K562 (cell line): ENCODE measurements around the gene PFKP. TPM values are rescaled to one million over a fixed set of nuclear protein-coding genes. Genes with fewer than 3 reads are reported as not detected.
A peak's percentile ranks its signal among the peaks of the same experiment; 100 is the strongest.

ENCODE experiments used
- ATAC-seq: fragments of 200-7000 bp; cut with Tn5 transposase; 3 replicates; pipeline ENCODE4 v1.9.1; 2020; ENCODE audit warnings: moderate library complexity
- BruUV-seq: library from RNA; stranded (reverse); fragments of 400-500 nt; replicated peaks from 2 replicates; lab custom pipeline; 2021; lab: Mats Ljungman, UMichigan
- CTCF ChIA-PET: fragments of 300-600 bp; formaldehyde crosslinking; extraction: SDS; loops from one replicate; lab custom pipeline; 2021; ENCODE audit warnings: low intra/inter-chr PET ratio; lab: Yijun Ruan, JAX
- POLR2A ChIA-PET: fragments of 300-600, 350-650 bp; sonication (Branson Sonifier 250); formaldehyde crosslinking; extraction: SDS; loops from one replicate; lab custom pipeline; 2021; ENCODE audit warnings: antibody characterized with exemption, inconsistent platforms; lab: Yijun Ruan, JAX
- DNase-seq, 4 experiments: peaks; one replicate each; pipeline versions ENCODE4 v3.0.0 to v3.0.0-alpha.2; 2011 to 2018; ENCODE audit warnings: low spot score in 3 of 4, mixed read lengths in 3 of 4; ENCODE audit errors: extremely low read depth in 1 of 4
- FAIRE-seq: peaks from 2 replicates; lab custom pipeline; 2011; peaks lifted over from hg19 to GRCh38; lab: Jason Lieb, UNC
- H2AFZ ChIP-seq: 2 replicates; pipeline ENCODE4 v1.6.0; 2011; ENCODE audit warnings: low read depth, low read length, control low read depth, inconsistent platforms
- H3K27ac ChIP-seq: fragments of 200-600 bp; 3 replicates; pipeline ENCODE4 v1.8.0; 2011; ENCODE audit warnings: low read depth, mild to moderate bottlenecking, control low read depth, inconsistent platforms, low read length, moderate library complexity, mixed read lengths; ENCODE audit errors: extremely low read depth
- H3K27me3 ChIP-seq, 2 experiments: fragments of 300-600 bp in 1 of 2; 2 replicates in 1 of 2; 3 replicates in 1 of 2; pipeline versions ENCODE4 v1.6.0 to v1.8.0; 2011; ENCODE audit warnings: inconsistent platforms in 2 of 2, low read length in 2 of 2, mild to moderate bottlenecking in 1 of 2, mixed read lengths in 1 of 2, moderate library complexity in 1 of 2; ENCODE audit not compliant: control insufficient read depth in 2 of 2, insufficient read depth in 2 of 2
- H3K36me3 ChIP-seq: fragments of 300-600 bp; 3 replicates; pipeline ENCODE4 v1.8.0; 2011; ENCODE audit warnings: mild to moderate bottlenecking, low read length, inconsistent platforms; ENCODE audit not compliant: control insufficient read depth, insufficient read depth
- H3K4me1 ChIP-seq, 2 experiments: fragments of 200-600 bp in 1 of 2; replicated peaks in 1 of 2; 2 replicates in 1 of 2; 3 replicates in 1 of 2; pipeline versions ENCODE4 v1.5.1 to v1.8.0; 2011; ENCODE audit warnings: inconsistent platforms in 2 of 2, low read length in 2 of 2, mild to moderate bottlenecking in 1 of 2, mixed read lengths in 1 of 2, moderate library complexity in 1 of 2; ENCODE audit not compliant: control insufficient read depth in 2 of 2, insufficient read depth in 2 of 2
- H3K4me2 ChIP-seq: 2 replicates; pipeline ENCODE4 v1.6.1; 2011; ENCODE audit warnings: low read length, control low read depth, inconsistent platforms, mixed read lengths; ENCODE audit not compliant: insufficient read depth
- H3K4me3 ChIP-seq: fragments of 200-600 bp; sonication (generic), shearing (Covaris generic); 2 replicates; pipeline ENCODE4 v1.5.1; 2016; ENCODE audit warnings: control low read depth, inconsistent platforms
- H3K79me2 ChIP-seq: fragments of 200-600 bp; 3 replicates; pipeline ENCODE4 v1.8.0; 2011; ENCODE audit warnings: low read length, inconsistent platforms; ENCODE audit not compliant: control insufficient read depth, insufficient read depth
- H3K9ac ChIP-seq, 2 experiments: 2 replicates each; pipeline versions ENCODE4 v1.6.0 to v1.6.1; 2011; ENCODE audit warnings: low read depth in 2 of 2, low read length in 2 of 2, control low read depth in 1 of 2, inconsistent platforms in 1 of 2, mild to moderate bottlenecking in 1 of 2, mixed read lengths in 1 of 2; ENCODE audit not compliant: insufficient read depth in 1 of 2
- H3K9me1 ChIP-seq: one replicate; pipeline ENCODE4 v1.6.0; 2011; ENCODE audit warnings: inconsistent platforms, mild to moderate bottlenecking, low read length, moderate library complexity; ENCODE audit not compliant: control insufficient read depth, insufficient read depth
- H3K9me3 ChIP-seq: replicated peaks from 2 replicates; pipeline ENCODE4 v1.5.1; 2011; ENCODE audit warnings: low read depth, low read length, inconsistent platforms; ENCODE audit not compliant: control insufficient read depth, insufficient read depth
- H4K20me1 ChIP-seq: replicated peaks from 2 replicates; pipeline ENCODE4 v1.6.1; 2011; ENCODE audit warnings: low read length, inconsistent platforms, mixed read lengths; ENCODE audit not compliant: control insufficient read depth, insufficient read depth
- MXI1 ChIP-seq: IDR thresholded peaks from 2 replicates; pipeline ENCODE4 v1.6.1; 2011; ENCODE audit warnings: low read depth, mild to moderate bottlenecking, improper control_type of control experiment, low read length
- POLR2G ChIP-seq: fragments of 200-400 bp; formaldehyde crosslinking; IDR thresholded peaks from 2 replicates; pipeline ENCODE4 v1.6.1; 2017; ENCODE audit warnings: low read depth, mild to moderate bottlenecking, antibody characterized with exemption, low read length, moderate library complexity
- RBM15 ChIP-seq: fragments of 200-400 bp; formaldehyde crosslinking; IDR thresholded peaks from 2 replicates; pipeline ENCODE4 v1.6.1; 2018; ENCODE audit warnings: mild to moderate bottlenecking, low read length, moderate library complexity; ENCODE audit not compliant: insufficient read depth
- SP1 ChIP-seq: sonication (generic); formaldehyde crosslinking; IDR thresholded peaks from 2 replicates; pipeline ENCODE4 v1.8.1; 2022; ENCODE audit warnings: mild to moderate bottlenecking, missing genetic modification reagents
- TFAM ChIP-seq: fragments of 250-450 bp; sonication (Bioruptor Pico); conservative IDR thresholded peaks from 2 replicates; pipeline ENCODE4 v1.5.0; 2021; ENCODE audit warnings: mild to moderate bottlenecking, moderate library complexity
- ZBTB9 ChIP-seq: fragments of 450-650 bp; formaldehyde crosslinking; IDR thresholded peaks from 2 replicates; pipeline ENCODE4 v1.4.0; 2020; ENCODE audit warnings: mild to moderate bottlenecking, moderate library complexity
- ZNF280B ChIP-seq: fragments of 250-450 bp; sonication (Bioruptor Pico); IDR thresholded peaks from 2 replicates; pipeline ENCODE4 v1.5.1; 2021; ENCODE audit warnings: mild to moderate bottlenecking
- WGBS: fragments of 100-300 bp; shearing (Covaris generic); methylation state at CpG from one replicate; pipeline ENCODE4 v1.1.6; 2016; ENCODE audit warnings: low coverage, mixed read lengths; ENCODE audit not compliant: insufficient coverage; ENCODE audit errors: missing lambda C conversion rate; 5-methylcytosine and 5-hydroxymethylcytosine counted together
- in situ Hi-C: fragments of 300-500 bp; cut with MboI; formaldehyde crosslinking; loops from 4 replicates; pipeline ENCODE4 v1.15.0; 2018; ENCODE audit warnings: inconsistent platforms, mixed read lengths
- intact Hi-C: fragments of 100-400 bp; cut with micrococcal nuclease; formaldehyde crosslinking; loops from 2 replicates; pipeline ENCODE4 v1.14.2; 2022
- polyA plus RNA-seq, 8 experiments: library from polyadenylated mRNA; depleted of rRNA in 4 of 8; stranded (reverse) in 5 of 8; unstranded in 3 of 8; fragments of >200 nt; fragmentation: Nextera tagmentation in 2 of 8; fragmentation: Illumina TruSeq in 1 of 8; extraction: Ambion mirVana in 2 of 8; extraction: Trizol in 1 of 8; gene quantifications; 2 replicates each; pipeline versions ENCODE4 v1.2.1 to v1.2.3, GENCODE V29; 2011 to 2014; ENCODE audit warnings: inconsistent platforms in 1 of 8, missing spikeins in 1 of 8
- total RNA-seq, 7 experiments: library from RNA; depleted of rRNA in 6 of 7; stranded (reverse); fragments of >200 nt in 6 of 7; fragmentation: Illumina TruSeq in 2 of 7; extraction: Trizol in 2 of 7; gene quantifications; 2 replicates each; pipeline versions ENCODE4 v1.2.1 to v1.2.3, GENCODE V29; 2011 to 2021; ENCODE audit warnings: low replicate concordance in 1 of 7

The PFKP gene
- total and polyA plus RNA-seq, 9 of the 15 experiments (the other 6 are each of a cell fraction or from before 2014, with no cell fraction given), result 23.5 to 116 (median 62.1) TPM

- TF ChIP-seq ZNF280B (CRISPR knock-in tag) (no peak), SP1 (CRISPR knock-in tag) (no peak), MXI1 (no peak), RBM15 (no peak), ZBTB9 (no peak)
- TF ChIP-seq, all 486 proteins: peak for 0
Observed at GRCh38 chr10:3106928-3107425, 39.6 kb downstream of the PFKP start (continued).

- CTCF ChIA-PET, result no interaction called here
- BruUV-seq, result no TSS peak
- TF ChIP-seq TFAM (CRISPR knock-in tag) (no peak), POLR2G (peak; percentile 38)
- FAIRE-seq, result no peak
- no peak for DNase-seq
- no peak overlapping the region for H2AFZ ChIP-seq
- no peak overlapping the region for H3K4me3 ChIP-seq
- H3K4me1 ChIP-seq, result no peaks in the 10 kb centered on the region
- in situ Hi-C loops (no loop called here), intact Hi-C loops (no loop called here)
- no peaks in the 10 kb centered on the region for H3K9me3 ChIP-seq
- H3K4me2 ChIP-seq, result no peak overlapping the region
- H3K79me2 ChIP-seq, result no peaks in the 10 kb centered on the region; the same call in 2 of the 3 replicates
- peaks cover 5% of the 10 kb centered on the region for H3K9me1 ChIP-seq
- 0 out of 4 replicates have a peak overlapping the region, but pooled peaks of 1 of the 2 experiments have one; percentile 21 for H3K9ac ChIP-seq
- H3K36me3 ChIP-seq, result peaks cover 85% of the 10 kb centered on the region
- 98% methylated on average over 20 of the region's 22 CpGs for WGBS
- POLR2A ChIA-PET, result interaction anchor here (0.5 to 2.5 kb wide), 5 partner anchors 12 to 862 kb away, joined by 3 to 9 read pairs (median 3); no protein-coding TSS in a partner anchor
- ATAC-seq, result no peak
- no peaks in the 10 kb centered on the region for H3K27me3 ChIP-seq
- no peak overlapping the region for H3K27ac ChIP-seq
- no peaks in the 10 kb centered on the region for H4K20me1 ChIP-seq
Observed at GRCh38 chr10:3107426-3107961, 40.1 kb downstream of the PFKP start.
